GM19467 (cell line): ENCODE data around the gene CNBD2.
"Not testable (repeated sequence)": the region's sequence is repeated elsewhere in the genome, so short reads cannot be mapped to it uniquely, and the experiment has no call there.

ENCODE experiments used
- ATAC-seq: cut with Tn5 transposase; IDR thresholded peaks from one replicate; pipeline ENCODE4 v1.9.1; 2021; ENCODE audit warnings: mild to moderate bottlenecking, moderate library complexity; ENCODE audit not compliant: unreplicated experiment

CNBD2 gene

GRCh38 chr20:35974256-35974655 lies 5.9 kb downstream of the CNBD2 start:
- no peak for ATAC-seq

- no peak for ATAC-seq
These were observed 7.4 kb downstream of the CNBD2 start for GRCh38 chr20:35975576-35976373.

DNA sequence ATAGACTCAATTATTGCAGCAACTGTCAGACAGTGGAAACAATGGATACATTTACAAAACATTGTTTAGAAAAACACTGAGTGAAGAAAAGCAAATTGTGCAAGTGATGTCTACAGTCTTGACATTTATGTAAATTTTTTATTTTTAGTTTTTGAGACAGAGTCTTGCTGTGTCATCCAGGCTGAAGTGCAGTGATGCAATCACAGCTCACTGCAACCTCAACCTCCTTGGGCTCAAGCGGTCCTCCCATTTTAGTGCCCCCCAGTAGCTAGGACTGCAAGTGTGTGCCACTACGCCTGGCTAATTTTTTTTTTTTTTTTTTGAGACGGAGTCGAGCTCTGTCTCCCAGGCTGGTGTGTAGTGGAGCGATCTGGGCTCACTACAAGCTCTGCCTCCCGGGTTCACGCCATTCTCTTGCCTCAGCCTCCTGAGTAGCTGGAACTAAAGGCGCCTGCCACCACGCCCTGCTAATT lies 9.7 kb downstream of the CNBD2 start:
- ATAC-seq, result no peak

GRCh38 chr20:35979544-35979943 lies 11.2 kb downstream of the CNBD2 start:
- ATAC-seq, result no peak

DNA sequence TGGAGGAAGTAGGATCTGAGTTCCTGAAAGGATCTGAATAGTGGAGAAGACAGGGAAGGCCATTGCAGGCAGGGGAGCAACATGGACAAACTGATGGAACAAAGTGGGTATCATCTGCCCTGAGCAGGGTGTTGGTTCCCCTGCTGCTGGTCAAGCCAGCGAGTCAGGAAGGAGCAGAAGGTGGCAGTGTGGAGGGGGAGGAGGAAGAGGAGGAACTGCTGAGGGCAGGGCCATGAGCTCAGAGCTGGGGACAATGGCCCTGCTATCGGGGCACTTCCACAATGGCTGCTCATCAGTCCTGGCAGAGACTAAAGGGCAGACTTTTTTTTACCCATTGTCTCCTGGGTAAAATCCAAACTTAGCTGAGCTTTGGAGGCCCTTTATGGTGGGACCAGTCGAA lies 13.6 kb downstream of the CNBD2 start:
- no peak for ATAC-seq

DNA sequence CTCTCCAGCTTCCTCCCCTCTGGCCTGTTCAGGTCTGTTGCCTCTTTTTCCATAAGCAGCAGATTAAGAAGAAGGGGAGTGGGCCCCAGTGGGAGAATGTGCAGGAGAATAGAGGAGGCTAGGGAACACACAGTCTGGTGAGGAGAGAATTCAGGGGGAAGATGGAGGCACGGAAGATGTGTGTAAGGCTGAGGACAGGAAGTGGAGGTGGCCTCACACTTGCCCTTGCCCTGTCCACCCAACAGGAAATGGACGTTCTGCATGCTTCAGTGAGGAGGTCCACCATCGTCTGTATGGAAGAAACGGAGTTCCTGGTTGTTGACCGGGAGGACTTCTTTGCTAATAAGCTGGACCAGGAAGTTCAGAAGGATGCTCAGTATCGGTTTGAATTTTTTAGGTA lies 16.0 kb downstream of the CNBD2 start:
- ATAC-seq, result no peak

DNA sequence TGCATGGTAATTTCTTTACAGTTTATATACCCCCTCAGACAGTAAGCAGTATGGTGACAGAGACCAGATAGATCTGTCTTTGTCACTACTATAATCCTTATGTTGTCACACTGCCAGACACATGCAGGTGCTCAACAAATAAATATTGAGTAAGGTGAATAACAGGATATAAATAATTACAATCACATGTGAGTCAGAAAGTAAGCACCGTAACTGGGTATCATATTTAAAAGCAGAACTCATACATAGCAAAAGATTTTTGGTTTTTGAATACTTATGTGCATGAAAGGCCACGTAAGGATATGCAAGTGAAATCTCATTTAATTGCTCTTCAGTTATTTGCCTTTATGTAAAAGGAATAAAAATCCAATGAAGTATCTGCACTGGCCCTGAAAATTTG lies 17.4 kb downstream of the CNBD2 start:
- ATAC-seq, result no peak

DNA sequence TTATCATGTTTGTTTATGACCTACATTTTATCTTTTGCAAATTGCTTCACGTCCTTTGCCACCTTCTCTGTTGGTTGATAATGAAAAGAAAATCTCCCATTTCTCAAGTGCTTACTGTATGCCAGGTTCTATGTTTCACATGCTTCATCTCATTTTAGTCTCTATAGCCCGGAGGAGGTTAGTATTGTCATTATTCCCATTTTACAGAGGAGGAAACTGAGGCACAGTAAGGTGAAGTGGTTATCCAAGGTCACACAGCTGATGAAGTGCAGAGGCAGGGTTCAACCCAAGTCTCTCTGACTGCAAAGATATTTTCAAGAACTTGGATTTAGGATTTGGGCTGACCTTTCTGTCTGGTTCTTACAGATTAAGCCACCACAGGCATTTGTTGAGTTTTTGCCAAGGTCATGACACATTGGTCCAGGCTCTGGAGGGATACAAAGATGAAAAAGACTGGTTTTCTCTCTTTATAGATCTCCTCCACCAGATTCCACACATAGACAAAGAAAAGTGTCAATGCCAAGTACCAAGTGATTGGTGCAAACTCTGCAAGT lies 20.6 kb downstream of the CNBD2 start:
- ATAC-seq, result no peak

GRCh38 chr20:35991142-35991771 lies 22.9 kb downstream of the CNBD2 start:
- no peak for ATAC-seq

DNA sequence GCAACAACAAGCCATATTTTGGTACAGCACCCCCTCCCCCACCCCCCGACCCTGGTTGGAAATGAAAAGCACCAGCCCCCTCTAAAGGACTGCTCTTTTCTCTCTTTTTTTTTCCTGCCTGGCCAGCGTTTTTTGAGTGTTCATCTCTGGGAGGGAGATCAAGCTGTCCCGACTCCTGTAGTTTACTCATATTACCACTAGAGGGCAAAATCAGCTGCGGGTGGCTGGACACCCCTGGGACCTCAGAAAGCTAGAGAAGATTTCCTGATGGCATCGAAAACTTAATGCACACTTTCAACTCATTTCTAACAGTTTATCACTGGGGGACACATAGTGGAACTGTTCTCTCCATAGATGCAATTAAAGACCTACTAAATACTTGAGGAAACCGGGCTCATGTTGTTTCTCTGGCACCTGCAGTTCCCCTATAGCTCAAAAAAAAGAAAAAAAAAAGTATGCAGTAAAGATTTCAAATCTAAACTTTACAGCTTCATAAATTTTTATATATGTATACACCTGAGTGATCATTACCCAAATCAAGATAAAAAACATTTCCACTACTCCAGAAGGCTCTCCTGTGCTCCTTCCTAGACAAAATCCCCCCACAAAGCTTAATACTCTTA lies 24.4 kb downstream of the CNBD2 start:
- ATAC-seq, result no peak

- ATAC-seq, result no peak
These were observed 26.6 kb downstream of the CNBD2 start for GRCh38 chr20:35994994-35995453.

DNA sequence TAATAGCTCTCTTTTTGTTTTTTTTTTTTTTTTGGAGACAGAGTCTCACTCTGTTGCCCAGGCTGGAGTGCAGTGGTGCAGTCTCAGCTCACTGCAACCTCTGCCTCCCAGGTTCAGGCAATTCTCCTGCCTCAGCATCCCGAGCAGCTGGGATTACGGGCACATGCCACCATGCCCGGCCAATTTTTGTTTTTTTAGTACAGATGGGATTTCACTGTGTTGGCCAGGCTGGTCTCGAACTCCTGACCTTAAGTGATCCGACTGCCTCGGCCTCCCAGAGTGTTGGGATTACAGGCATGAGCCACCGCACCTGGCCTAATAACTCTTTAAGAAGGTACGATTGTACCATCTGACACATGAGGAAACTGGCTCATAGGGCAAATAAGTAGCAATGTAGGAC lies 28.1 kb downstream of the CNBD2 start:
- not testable (repeated sequence) for ATAC-seq

DNA sequence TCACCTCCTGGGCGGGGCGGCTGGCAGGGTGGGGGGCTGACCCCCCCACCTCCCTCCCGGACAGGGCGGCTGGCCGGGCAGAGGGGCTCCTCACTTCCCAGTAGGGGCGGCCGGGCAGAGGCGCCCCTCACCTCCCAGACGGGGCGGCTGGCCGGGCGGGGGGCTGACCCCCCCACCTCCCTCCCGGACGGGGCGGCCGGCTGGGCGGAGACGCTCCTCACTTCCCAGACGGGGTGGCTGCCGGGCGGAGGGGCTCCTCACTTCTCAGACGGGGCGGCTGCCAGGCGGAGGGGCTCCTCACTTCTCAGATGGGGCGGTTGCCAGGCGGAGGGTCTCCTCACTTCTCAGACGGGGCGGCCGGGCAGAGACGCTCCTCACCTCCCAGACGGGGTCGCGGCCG lies 32.9 kb downstream of the CNBD2 start:
- ATAC-seq, result not testable (repeated sequence)

DNA sequence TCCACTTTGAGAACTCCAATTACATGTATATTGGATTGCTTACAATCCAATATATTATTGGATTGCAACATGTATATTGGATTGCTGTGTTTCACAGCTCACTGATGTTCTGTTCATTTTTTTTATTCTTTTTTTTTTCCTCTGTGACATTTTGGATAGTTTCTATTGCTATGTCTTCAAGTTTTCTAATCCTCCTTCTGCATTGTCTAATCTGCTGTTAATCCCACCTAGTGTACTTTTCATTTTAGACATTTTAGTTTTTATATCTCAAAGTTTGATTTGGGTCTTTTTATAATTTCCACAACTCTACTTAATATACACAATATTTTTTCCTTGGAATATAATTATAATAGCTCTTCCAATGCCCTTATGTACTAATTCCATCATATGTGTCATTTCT lies 34.5 kb downstream of the CNBD2 start:
- ATAC-seq, result no peak

DNA sequence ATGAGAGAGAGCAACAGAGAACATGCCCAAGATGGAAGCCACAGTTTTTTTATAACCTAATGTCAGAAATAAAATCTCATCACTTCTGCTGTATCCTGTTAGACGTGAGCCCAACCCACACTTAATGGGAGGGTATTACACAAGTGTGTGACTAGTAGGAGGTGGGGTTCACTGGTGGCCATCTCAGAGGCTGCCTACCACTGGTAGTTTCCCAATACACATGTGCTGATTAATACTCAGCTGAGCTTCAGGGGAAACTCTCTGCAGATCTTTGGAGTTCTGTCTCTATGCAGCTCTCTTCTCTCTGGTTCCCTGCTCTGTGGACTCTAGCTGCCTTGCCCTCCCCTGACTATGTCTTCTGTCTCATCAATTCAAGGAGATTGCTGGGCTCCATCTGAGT lies 35.7 kb downstream of the CNBD2 start:
- no peak for ATAC-seq

DNA sequence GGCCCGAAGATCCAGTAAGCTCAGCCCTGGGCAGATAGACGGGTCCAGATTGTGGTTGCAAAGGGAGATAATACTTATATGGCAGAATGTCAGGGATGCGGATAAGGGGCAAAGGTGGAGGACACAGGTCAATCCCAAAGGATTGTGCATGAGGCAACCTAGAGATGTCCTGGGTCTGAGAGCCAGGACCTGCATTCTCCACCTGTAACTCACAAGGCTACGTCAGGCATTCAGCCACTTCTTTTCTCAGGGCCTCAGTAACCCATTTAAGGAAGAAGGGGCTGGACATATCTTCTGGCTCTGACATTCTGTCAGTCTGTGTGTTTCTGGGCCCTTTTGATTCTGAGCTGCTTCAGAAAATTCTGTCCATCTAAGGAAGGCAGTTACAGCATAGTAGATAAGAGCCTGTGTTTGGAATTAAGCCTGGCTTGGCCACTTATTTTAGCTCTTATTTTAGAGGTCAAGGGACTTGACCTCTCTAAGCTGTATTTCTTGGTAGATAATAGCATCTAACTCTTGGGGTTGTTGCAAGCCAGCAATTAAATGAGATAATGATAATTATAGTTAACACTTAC lies 40.2 kb downstream of the CNBD2 start:
- no peak for ATAC-seq

GRCh38 chr20:36010076-36010475 lies 41.7 kb downstream of the CNBD2 start:
- no peak for ATAC-seq

DNA sequence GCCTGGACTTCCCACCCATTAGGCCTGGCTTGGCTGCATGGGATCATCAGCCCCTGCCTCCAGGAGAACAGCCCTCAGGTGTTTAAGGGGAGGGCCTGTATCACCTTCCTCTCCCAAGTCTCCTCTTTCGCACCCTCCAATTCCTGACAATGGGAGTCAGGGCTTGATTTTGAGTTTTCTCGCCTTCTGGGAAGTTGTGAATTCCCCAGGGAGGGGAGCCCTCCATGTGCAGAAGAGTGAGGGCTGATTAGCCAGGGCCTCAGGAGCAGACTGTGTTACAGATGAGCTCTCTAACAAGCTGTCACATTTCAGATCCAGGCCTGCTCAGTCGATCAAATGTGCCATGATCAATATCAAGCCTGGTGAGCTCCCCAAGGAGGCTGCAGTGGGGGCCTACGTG lies 42.4 kb downstream of the CNBD2 start:
- no peak for ATAC-seq

- ATAC-seq, result no peak
These were observed 47.5 kb downstream of the CNBD2 start for GRCh38 chr20:36015806-36016403.

- no peak for ATAC-seq
These were observed 48.9 kb downstream of the CNBD2 start for GRCh38 chr20:36017048-36017951.
